Stimulated activated CD4-positive, alpha-beta T cell treated with anti-CD3 and anti-CD28 coated beads, TNF-alpha, amount 100 ng/mL, for 1 hour (primary cell): Measurements from ENCODE around the gene RNF38.
"Not testable (repeated sequence)": the region's sequence is repeated elsewhere in the genome, so short reads cannot be mapped to it uniquely, and the experiment has no call there.

Source experiments
- DNase-seq, 3 donors: peaks; one replicate each; pipeline ENCODE4 v3.0.0-alpha.2; 2020; ENCODE audit warnings: low read depth in 3 of 3, low spot score in 1 of 3

RNF38 gene

GRCh38 chr9:36297798-36298197 is 102.3 kb downstream of the RNF38 start:
- no peak for DNase-seq

GRCh38 chr9:36294996-36295395 is 105.1 kb downstream of the RNF38 start:
- not testable (repeated sequence) for DNase-seq

GRCh38 chr9:36293918-36294317 is 106.2 kb downstream of the RNF38 start:
- no peak for DNase-seq

GRCh38 chr9:36293171-36293570 is 106.9 kb downstream of the RNF38 start:
- DNase-seq, result no peak

GRCh38 chr9:36292641-36293040 is 107.4 kb downstream of the RNF38 start:
- DNase-seq, result no peak

GRCh38 chr9:36290996-36291395 is 109.1 kb downstream of the RNF38 start:
- DNase-seq, result no peak

- no peak for DNase-seq
Measured at GRCh38 chr9:36289836-36290435, 110.1 kb downstream of the RNF38 start.

GRCh38 chr9:36288070-36288469 is 112.0 kb downstream of the RNF38 start:
- no peak for DNase-seq
